BE2C (cell line): Measurements from ENCODE around the gene GALK2.
A peak's percentile ranks its signal among the peaks of the same experiment; 100 is the strongest.

ENCODE experiments used
- DNase-seq: peaks from one replicate; pipeline ENCODE4 v3.0.0-alpha.2; 2020
- H3K27me3 ChIP-seq: fragments of 250-450 bp; sonication (Bioruptor Pico); 2 replicates; pipeline ENCODE4 v1.5.1; 2020; ENCODE audit warnings: mild to moderate bottlenecking
- H3K36me3 ChIP-seq: fragments of 250-450 bp; sonication (Bioruptor Pico); 2 replicates; pipeline ENCODE4 v1.5.1; 2020; ENCODE audit warnings: mild to moderate bottlenecking
- H3K4me1 ChIP-seq: fragments of 250-450 bp; sonication (Bioruptor Pico); 2 replicates; pipeline ENCODE4 v1.5.1; 2020
- H3K4me3 ChIP-seq: 2 replicates; pipeline ENCODE4 v1.5.1; 2011; ENCODE audit warnings: low read depth, low read length
- H3K9me3 ChIP-seq: fragments of 250-450 bp; sonication (Bioruptor Pico); 2 replicates; pipeline ENCODE4 v1.5.1; 2020
- TF ChIP-seq, protein P1 (sequence below): IDR thresholded peaks from 2 replicates; pipeline ENCODE4 v1.5.1; 2012; ENCODE audit warnings: mild to moderate bottlenecking, low read depth, low read length

The GALK2 gene

DNA sequence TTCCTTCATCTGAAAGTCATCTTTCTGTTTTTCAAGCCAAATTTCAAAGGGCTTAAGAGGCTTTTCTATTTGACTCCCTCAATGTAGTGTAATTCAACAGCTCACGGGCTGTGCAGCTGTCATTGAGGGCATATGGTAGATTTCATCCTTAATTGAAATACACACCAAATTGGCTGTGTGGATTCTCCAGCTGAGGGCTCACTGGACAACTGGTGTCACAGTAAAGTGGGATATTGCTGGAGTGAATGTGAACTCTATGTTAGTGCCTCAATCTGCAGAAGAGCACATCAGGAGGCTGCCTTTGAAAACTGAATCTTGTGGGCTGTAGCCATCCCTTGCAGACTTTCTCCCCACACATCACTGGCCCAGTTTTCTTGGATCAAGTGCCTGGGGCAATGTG, 120.1 kb downstream of the GALK2 start:
- peaks cover 4% of the 10 kb centered on the region for H3K36me3 ChIP-seq
- TF ChIP-seq, protein P1, sequence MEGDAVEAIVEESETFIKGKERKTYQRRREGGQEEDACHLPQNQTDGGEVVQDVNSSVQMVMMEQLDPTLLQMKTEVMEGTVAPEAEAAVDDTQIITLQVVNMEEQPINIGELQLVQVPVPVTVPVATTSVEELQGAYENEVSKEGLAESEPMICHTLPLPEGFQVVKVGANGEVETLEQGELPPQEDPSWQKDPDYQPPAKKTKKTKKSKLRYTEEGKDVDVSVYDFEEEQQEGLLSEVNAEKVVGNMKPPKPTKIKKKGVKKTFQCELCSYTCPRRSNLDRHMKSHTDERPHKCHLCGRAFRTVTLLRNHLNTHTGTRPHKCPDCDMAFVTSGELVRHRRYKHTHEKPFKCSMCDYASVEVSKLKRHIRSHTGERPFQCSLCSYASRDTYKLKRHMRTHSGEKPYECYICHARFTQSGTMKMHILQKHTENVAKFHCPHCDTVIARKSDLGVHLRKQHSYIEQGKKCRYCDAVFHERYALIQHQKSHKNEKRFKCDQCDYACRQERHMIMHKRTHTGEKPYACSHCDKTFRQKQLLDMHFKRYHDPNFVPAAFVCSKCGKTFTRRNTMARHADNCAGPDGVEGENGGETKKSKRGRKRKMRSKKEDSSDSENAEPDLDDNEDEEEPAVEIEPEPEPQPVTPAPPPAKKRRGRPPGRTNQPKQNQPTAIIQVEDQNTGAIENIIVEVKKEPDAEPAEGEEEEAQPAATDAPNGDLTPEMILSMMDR: no peak
- no peaks in the 10 kb centered on the region for H3K27me3 ChIP-seq
- H3K4me1 ChIP-seq: peaks cover 17% of the 10 kb centered on the region
- no peaks in the 10 kb centered on the region for H3K9me3 ChIP-seq
- no peak overlapping the region for H3K4me3 ChIP-seq
- DNase-seq: peak; percentile 47

DNA sequence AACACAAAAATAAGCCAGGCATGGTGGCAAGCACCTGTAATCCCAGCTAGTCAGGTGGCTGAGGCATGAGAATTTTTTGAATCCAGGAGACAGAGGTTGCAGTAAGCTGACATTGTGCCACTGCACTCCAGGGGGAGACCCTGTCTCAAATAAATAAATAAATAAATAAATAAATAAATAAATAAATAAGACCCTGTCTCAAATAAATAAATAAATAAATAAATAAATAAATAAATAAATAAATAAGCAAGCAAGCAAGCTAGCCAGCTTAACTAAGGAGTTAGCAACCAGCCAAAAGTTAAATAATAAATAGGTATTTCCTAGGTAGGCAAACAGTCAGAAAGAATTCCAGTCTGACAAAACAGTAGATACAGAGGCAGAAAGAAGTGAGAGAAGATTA, 123.9 kb downstream of the GALK2 start:
- no peak for DNase-seq
- TF ChIP-seq, protein P1: no peak
- Histone ChIP-seq H3K4me3 (no peak overlapping the region), H3K4me1 (peaks cover 15% of the 10 kb centered on the region), H3K36me3 (peaks cover 4% of the 10 kb centered on the region; the same call in 1 of the 2 replicates), H3K27me3 (no peaks in the 10 kb centered on the region), H3K9me3 (no peaks in the 10 kb centered on the region)

DNA sequence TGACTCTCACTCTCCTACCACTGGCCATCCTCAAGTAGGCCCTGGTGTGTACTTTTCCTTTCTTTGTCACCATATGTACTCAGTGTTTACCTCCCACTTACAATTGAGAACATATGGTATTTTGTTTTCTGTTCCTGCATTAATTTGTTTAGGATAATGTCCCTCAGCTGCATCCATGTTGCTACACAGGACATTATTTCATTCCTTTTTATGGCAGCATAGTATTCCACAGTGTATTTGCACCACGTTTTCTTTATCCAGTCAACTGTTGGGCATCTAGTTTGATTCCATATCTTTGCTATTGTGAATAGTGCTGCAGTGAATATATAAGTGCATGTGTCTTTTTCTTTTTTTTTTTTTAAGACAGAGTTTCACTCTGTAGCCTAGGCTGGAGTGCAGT, 126.2 kb downstream of the GALK2 start:
- no peak for DNase-seq

DNA sequence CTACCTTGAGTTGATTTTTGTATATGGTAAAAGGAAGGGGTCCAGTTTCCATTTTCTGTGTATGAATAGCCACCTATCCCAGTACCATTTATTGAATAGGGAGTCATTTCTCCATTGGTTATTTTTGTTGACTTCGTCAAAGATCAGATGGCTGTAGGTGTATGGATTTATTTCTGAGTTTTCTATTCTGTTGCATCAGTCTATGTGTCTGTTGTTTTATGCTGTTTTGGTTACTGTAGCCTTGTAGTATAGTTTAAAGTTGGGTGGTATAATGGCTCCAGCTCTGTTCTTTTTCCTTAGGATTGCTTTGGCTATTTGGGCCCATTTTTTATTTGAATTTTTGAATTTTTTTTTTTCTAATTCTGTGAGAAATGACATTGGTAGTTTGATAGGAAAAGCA, 127.5 kb downstream of the GALK2 start:
- Histone ChIP-seq H3K4me3 (no peak overlapping the region), H3K27me3 (no peaks in the 10 kb centered on the region), H3K9me3 (no peaks in the 10 kb centered on the region), H3K4me1 (no peaks in the 10 kb centered on the region), H3K36me3 (no peaks in the 10 kb centered on the region; the same call in none of the 2 replicates)
- TF ChIP-seq, protein P1: no peak
- DNase-seq: no peak

More for the DNA sequence above, 126.2 kb downstream of the GALK2 start:
- H3K27me3 ChIP-seq: no peaks in the 10 kb centered on the region
- no peaks in the 10 kb centered on the region for H3K9me3 ChIP-seq
- H3K4me1 ChIP-seq: no peaks in the 10 kb centered on the region
- H3K36me3 ChIP-seq: peaks cover 4% of the 10 kb centered on the region
- H3K4me3 ChIP-seq: no peak overlapping the region
- TF ChIP-seq, protein P1: no peak

DNA sequence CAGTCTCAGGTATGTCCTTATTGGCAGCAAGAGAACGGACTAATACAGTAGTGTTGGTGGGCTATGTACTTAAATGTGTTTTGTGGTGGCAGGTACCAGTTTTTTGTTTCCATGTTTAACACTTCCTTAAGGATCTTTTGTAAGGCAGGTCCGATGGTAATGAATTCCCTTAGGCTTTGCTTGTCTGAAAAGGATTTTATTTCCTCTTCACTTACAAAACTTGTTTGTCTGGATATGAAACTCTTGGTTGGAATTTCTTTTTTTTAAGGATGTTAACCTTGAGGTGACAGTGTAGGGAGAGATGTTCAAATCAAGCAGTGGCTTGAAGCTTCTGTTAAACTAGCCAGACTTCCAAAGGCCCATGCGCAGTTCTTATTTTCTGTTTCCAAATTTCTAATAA, 130.8 kb downstream of the GALK2 start:
- no peaks in the 10 kb centered on the region; the same call in 1 of the 2 replicates for H3K36me3 ChIP-seq
- TF ChIP-seq, protein P1: no peak

DNA sequence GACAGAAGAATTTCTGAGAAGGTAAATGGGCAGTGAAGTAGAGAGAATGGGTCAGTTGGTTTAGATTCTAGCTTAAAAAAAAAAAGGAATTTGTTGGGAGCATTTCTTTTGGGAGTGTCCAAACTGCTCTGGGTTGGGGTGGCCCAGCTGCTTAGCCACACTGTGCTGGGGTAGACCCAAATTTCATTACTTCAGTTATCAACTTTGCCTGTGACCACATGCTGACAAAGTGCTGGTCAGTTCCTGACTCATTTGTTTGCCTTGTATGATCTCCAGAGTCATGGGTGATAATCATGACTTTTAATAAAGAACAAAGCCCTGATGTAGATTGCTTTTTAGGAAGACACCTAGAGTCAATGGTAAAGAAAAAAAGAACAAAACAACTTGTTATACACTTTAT, 131.5 kb downstream of the GALK2 start:
- Histone ChIP-seq H3K27me3 (no peaks in the 10 kb centered on the region), H3K4me3 (no peak overlapping the region), H3K9me3 (no peaks in the 10 kb centered on the region), H3K36me3 (no peaks in the 10 kb centered on the region; the same call in 1 of the 2 replicates), H3K4me1 (no peaks in the 10 kb centered on the region)
- DNase-seq: no peak
- TF ChIP-seq, protein P1: no peak

More for the DNA sequence above, 130.8 kb downstream of the GALK2 start:
- no peak for DNase-seq
- no peaks in the 10 kb centered on the region for H3K9me3 ChIP-seq
- no peaks in the 10 kb centered on the region for H3K4me1 ChIP-seq
- H3K27me3 ChIP-seq: no peaks in the 10 kb centered on the region
- no peak overlapping the region for H3K4me3 ChIP-seq
